Measurements from ENCODE around the gene PTMA. TPM values are rescaled to one million over a fixed set of nuclear protein-coding genes. Genes with fewer than 3 reads are reported as not detected.
"Not testable (repeated sequence)": the region's sequence is repeated elsewhere in the genome, so short reads cannot be mapped to it uniquely, and the experiment has no call there.

Gene PTMA, protein sequence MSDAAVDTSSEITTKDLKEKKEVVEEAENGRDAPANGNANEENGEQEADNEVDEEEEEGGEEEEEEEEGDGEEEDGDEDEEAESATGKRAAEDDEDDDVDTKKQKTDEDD
- 1,579 and 2,091 TPM in 2 replicates for polyA plus RNA-seq
- 690 and 761 TPM in 2 replicates for polyA minus RNA-seq

GRCh38 chr2:231707927-231708772 is at the start of gene PTMA:
PTMA (plus strand) TSS chr2:231708525; CDS start chr2:231708707, 182 bp downstream.
- peak within 1 kb of the TSS; percentile 100 for H3K4me3 ChIP-seq (ENCODE audit: low read length)
- peak within 1 kb of the TSS; percentile 52 for H3K4me2 ChIP-seq (ENCODE audit: low read length)
- peaks cover 40% of the 10 kb centered on the region for H3K79me2 ChIP-seq (replicated peaks; ENCODE audit: insufficient read depth, low read length)
- no peaks in the 10 kb centered on the region for H3K36me3 ChIP-seq (ENCODE audit: insufficient read depth, low read length)
- peaks cover 32% of the 10 kb centered on the region for H4K20me1 ChIP-seq (ENCODE audit: insufficient read depth)
- peak within 1 kb of the TSS; percentile 69 for H2AFZ ChIP-seq (ENCODE audit: low read depth, low read length)
- H3K9me2 ChIP-seq (ENCODE audit: insufficient read depth, low read length) = no peaks in the 10 kb centered on the region
- TF ChIP-seq CTCF (IDR thresholded peaks at IDR 0.05; ENCODE audit: poor library complexity, severe bottlenecking) (peak; percentile 22), MXI1 (conservative IDR thresholded peaks at IDR 0.05; ENCODE audit: poor library complexity, severe bottlenecking) (peak; percentile 60), EP300 (conservative IDR thresholded peaks at IDR 0.05; ENCODE audit: poor library complexity, severe bottlenecking) (peak; percentile 63), EZH2 (IDR thresholded peaks at IDR 0.05; ENCODE audit: borderline replicate concordance, insufficient read depth, low read length, poor library complexity, severe bottlenecking) (no peak), SMC3 (conservative IDR thresholded peaks at IDR 0.05; ENCODE audit: poor library complexity) (peak; percentile 15), TAF1 (IDR thresholded peaks at IDR 0.05; ENCODE audit: low read depth) (peak; percentile 98), POLR2AphosphoS5 (IDR thresholded peaks at IDR 0.05) (peak; percentile 95), RAD21 (conservative IDR thresholded peaks at IDR 0.05) (no peak)
- TF ChIP-seq, protein P1, sequence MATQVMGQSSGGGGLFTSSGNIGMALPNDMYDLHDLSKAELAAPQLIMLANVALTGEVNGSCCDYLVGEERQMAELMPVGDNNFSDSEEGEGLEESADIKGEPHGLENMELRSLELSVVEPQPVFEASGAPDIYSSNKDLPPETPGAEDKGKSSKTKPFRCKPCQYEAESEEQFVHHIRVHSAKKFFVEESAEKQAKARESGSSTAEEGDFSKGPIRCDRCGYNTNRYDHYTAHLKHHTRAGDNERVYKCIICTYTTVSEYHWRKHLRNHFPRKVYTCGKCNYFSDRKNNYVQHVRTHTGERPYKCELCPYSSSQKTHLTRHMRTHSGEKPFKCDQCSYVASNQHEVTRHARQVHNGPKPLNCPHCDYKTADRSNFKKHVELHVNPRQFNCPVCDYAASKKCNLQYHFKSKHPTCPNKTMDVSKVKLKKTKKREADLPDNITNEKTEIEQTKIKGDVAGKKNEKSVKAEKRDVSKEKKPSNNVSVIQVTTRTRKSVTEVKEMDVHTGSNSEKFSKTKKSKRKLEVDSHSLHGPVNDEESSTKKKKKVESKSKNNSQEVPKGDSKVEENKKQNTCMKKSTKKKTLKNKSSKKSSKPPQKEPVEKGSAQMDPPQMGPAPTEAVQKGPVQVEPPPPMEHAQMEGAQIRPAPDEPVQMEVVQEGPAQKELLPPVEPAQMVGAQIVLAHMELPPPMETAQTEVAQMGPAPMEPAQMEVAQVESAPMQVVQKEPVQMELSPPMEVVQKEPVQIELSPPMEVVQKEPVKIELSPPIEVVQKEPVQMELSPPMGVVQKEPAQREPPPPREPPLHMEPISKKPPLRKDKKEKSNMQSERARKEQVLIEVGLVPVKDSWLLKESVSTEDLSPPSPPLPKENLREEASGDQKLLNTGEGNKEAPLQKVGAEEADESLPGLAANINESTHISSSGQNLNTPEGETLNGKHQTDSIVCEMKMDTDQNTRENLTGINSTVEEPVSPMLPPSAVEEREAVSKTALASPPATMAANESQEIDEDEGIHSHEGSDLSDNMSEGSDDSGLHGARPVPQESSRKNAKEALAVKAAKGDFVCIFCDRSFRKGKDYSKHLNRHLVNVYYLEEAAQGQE (IDR thresholded peaks at IDR 0.05; ENCODE audit: borderline replicate concordance) = peak; percentile 99
- H3K9me3 ChIP-seq (ENCODE audit: low read length) = no peaks in the 10 kb centered on the region
- no peaks in the 10 kb centered on the region for H3F3A ChIP-seq (ENCODE audit: insufficient read depth, low read length, poor library complexity, severe bottlenecking)
- H3K9ac ChIP-seq (ENCODE audit: low read length) = peak within 1 kb of the TSS; percentile 99
- H3K27ac ChIP-seq (ENCODE audit: low read length) = peak within 1 kb of the TSS; percentile 98
- no peaks in the 10 kb centered on the region for H3K27me3 ChIP-seq (ENCODE audit: insufficient read depth, low read depth, low read length)

GRCh38 chr2:231660073-231660472 is 48.3 kb upstream of the PTMA start:
- H3K79me2 ChIP-seq (replicated peaks; ENCODE audit: insufficient read depth, low read length); H4K20me1 ChIP-seq (ENCODE audit: insufficient read depth); H3K4me2 ChIP-seq (ENCODE audit: low read length): not testable (repeated sequence)

More at GRCh38 chr2:231660073-231660472, 48.3 kb upstream of the PTMA start:
- not testable (repeated sequence) for H3F3A ChIP-seq (ENCODE audit: insufficient read depth, low read length, poor library complexity, severe bottlenecking); H2AFZ ChIP-seq (ENCODE audit: low read depth, low read length); H3K4me3 ChIP-seq (ENCODE audit: low read length); H3K27me3 ChIP-seq (ENCODE audit: insufficient read depth, low read depth, low read length); H3K36me3 ChIP-seq (ENCODE audit: insufficient read depth, low read length); H3K9ac ChIP-seq (ENCODE audit: low read length); H3K27ac ChIP-seq (ENCODE audit: low read length); H3K9me2 ChIP-seq (ENCODE audit: insufficient read depth, low read length)
- H3K9me3 ChIP-seq (ENCODE audit: low read length) = peaks cover 11% of the 10 kb centered on the region

All from neural cell (in vitro differentiated cells).